Stimulated activated effector memory CD8-positive, alpha-beta T cell treated with anti-CD3 and anti-CD28 coated beads, Interleukin-12 subunit alpha, Interleukin-12 subunit beta, amount 100 ng/mL, for 72 hours (primary cell): ENCODE measurements around the gene POLR2A.
A peak's percentile ranks its signal among the peaks of the same experiment; 100 is the strongest.

ENCODE experiments used
- ATAC-seq: fragments of 150-1000 bp; cut with Tn5 transposase; 2 replicates; pipeline ENCODE4 v1.10.0; 2021
- DNase-seq, 2 donors: peaks; one replicate each; pipeline ENCODE4 v3.0.0; 2021 to 2022; ENCODE audit warnings: low spot score in 2 of 2
- H3K27ac Mint-ChIP-seq: one replicate; pipeline ENCODE4 v1.8.0; 2022; ENCODE audit warnings: mild to moderate bottlenecking, mixed read lengths
- H3K36me3 Mint-ChIP-seq: one replicate; pipeline ENCODE4 v1.8.0; 2022; ENCODE audit warnings: mild to moderate bottlenecking, mixed read lengths
- H3K4me1 Mint-ChIP-seq: one replicate; pipeline ENCODE4 v1.8.0; 2022; ENCODE audit warnings: mixed read lengths
- H3K4me3 Mint-ChIP-seq: one replicate; pipeline ENCODE4 v1.8.0; 2022; ENCODE audit warnings: mild to moderate bottlenecking, mixed read lengths
- H3K9me3 Mint-ChIP-seq: one replicate; pipeline ENCODE4 v1.8.0; 2022; ENCODE audit warnings: mixed read lengths

The POLR2A gene

GRCh38 chr17:7444682-7445618 is 39.2 kb upstream of the POLR2A start, which contains the start of gene CHRNB1:
TSS of gene CHRNB1 (plus strand) at chr17:7445061. CDS start at chr17:7445128, 67 bp downstream.
- Mint-ChIP-seq H3K4me3 (peak within 1 kb of the TSS; percentile 73), H3K4me1 (peaks cover 25% of the 10 kb centered on the region), H3K36me3 (peaks cover 6% of the 10 kb centered on the region), H3K9me3 (no peaks in the 10 kb centered on the region), H3K27ac (no peak within 1 kb of the TSS)
- ATAC-seq (peak; percentile 19), DNase-seq (peak in 1 of 2 donors; percentile 56)

GRCh38 chr17:7445619-7445968 is 38.6 kb upstream of the POLR2A start:
- no peaks in the 10 kb centered on the region for H3K36me3 Mint-ChIP-seq

GRCh38 chr17:7448461-7448860 is 35.7 kb upstream of the POLR2A start:
- no peak for DNase-seq
- Mint-ChIP-seq H3K4me3 (no peak overlapping the region), H3K9me3 (no peaks in the 10 kb centered on the region), H3K27ac (no peak overlapping the region), H3K4me1 (peaks cover 14% of the 10 kb centered on the region), H3K36me3 (no peaks in the 10 kb centered on the region)
- ATAC-seq: no peak

More at GRCh38 chr17:7445619-7445968, 38.6 kb upstream of the POLR2A start:
- no peak overlapping the region for H3K27ac Mint-ChIP-seq
- ATAC-seq (peak; percentile 70), DNase-seq (no peak)
- peak overlapping the region; percentile 73 for H3K4me3 Mint-ChIP-seq
- H3K4me1 Mint-ChIP-seq: peaks cover 19% of the 10 kb centered on the region
- no peaks in the 10 kb centered on the region for H3K9me3 Mint-ChIP-seq

- Mint-ChIP-seq H3K4me3 (no peak overlapping the region), H3K27ac (peak overlapping the region; percentile 71), H3K9me3 (no peaks in the 10 kb centered on the region), H3K4me1 (peaks cover 15% of the 10 kb centered on the region), H3K36me3 (peaks cover 81% of the 10 kb centered on the region)
- DNase-seq: no peak
- no peak for ATAC-seq
Observed at GRCh38 chr17:7459961-7460545, 24.1 kb upstream of the POLR2A start.

GRCh38 chr17:7460850-7461660 is 23.1 kb upstream of the POLR2A start:
- Mint-ChIP-seq H3K4me3 (no peak overlapping the region), H3K36me3 (peaks cover 81% of the 10 kb centered on the region), H3K4me1 (peaks cover 14% of the 10 kb centered on the region), H3K27ac (peak overlapping the region; percentile 71), H3K9me3 (no peaks in the 10 kb centered on the region)
- DNase-seq: no peak
- ATAC-seq: no peak

GRCh38 chr17:7462474-7463371 is 21.4 kb upstream of the POLR2A start:
- ATAC-seq (no peak), DNase-seq (no peak)
- no peak overlapping the region for H3K4me3 Mint-ChIP-seq
- peak overlapping the region; percentile 71 for H3K27ac Mint-ChIP-seq
- H3K9me3 Mint-ChIP-seq: no peaks in the 10 kb centered on the region
- H3K4me1 Mint-ChIP-seq: peaks cover 18% of the 10 kb centered on the region
- peaks cover 88% of the 10 kb centered on the region for H3K36me3 Mint-ChIP-seq

- no peak overlapping the region for H3K4me3 Mint-ChIP-seq
- ATAC-seq (no peak), DNase-seq (no peak)
- peaks cover 90% of the 10 kb centered on the region for H3K36me3 Mint-ChIP-seq
- H3K9me3 Mint-ChIP-seq: no peaks in the 10 kb centered on the region
- peak overlapping the region; percentile 69 for H3K27ac Mint-ChIP-seq
- H3K4me1 Mint-ChIP-seq: peaks cover 18% of the 10 kb centered on the region
Observed at GRCh38 chr17:7463372-7463846, 20.8 kb upstream of the POLR2A start.

GRCh38 chr17:7464081-7464480 is 20.1 kb upstream of the POLR2A start:
- H3K4me3 Mint-ChIP-seq: no peak overlapping the region
- ATAC-seq: no peak
- peaks cover 18% of the 10 kb centered on the region for H3K4me1 Mint-ChIP-seq
- peak overlapping the region; percentile 69 for H3K27ac Mint-ChIP-seq
- peaks cover 85% of the 10 kb centered on the region for H3K36me3 Mint-ChIP-seq
- no peaks in the 10 kb centered on the region for H3K9me3 Mint-ChIP-seq
- DNase-seq: no peak

- Mint-ChIP-seq H3K4me3 (no peak overlapping the region), H3K27ac (peak overlapping the region; percentile 73), H3K4me1 (peaks cover 18% of the 10 kb centered on the region), H3K9me3 (no peaks in the 10 kb centered on the region), H3K36me3 (peaks cover 78% of the 10 kb centered on the region)
- ATAC-seq (no peak), DNase-seq (no peak)
Observed at GRCh38 chr17:7465597-7466275, 18.4 kb upstream of the POLR2A start.

GRCh38 chr17:7466318-7466638 is 17.9 kb upstream of the POLR2A start:
- peaks cover 15% of the 10 kb centered on the region for H3K4me1 Mint-ChIP-seq
- no peak for ATAC-seq
- H3K36me3 Mint-ChIP-seq: peaks cover 72% of the 10 kb centered on the region

GRCh38 chr17:7466639-7467341 is 17.4 kb upstream of the POLR2A start:
- Mint-ChIP-seq H3K4me1 (peaks cover 18% of the 10 kb centered on the region), H3K36me3 (peaks cover 67% of the 10 kb centered on the region), H3K27ac (peak overlapping the region; percentile 73), H3K4me3 (no peak overlapping the region), H3K9me3 (no peaks in the 10 kb centered on the region)
- peak; percentile 9 for ATAC-seq
- no peak for DNase-seq

More at GRCh38 chr17:7466318-7466638, 17.9 kb upstream of the POLR2A start:
- DNase-seq: no peak
- Mint-ChIP-seq H3K27ac (peak overlapping the region; percentile 73), H3K4me3 (no peak overlapping the region), H3K9me3 (no peaks in the 10 kb centered on the region)

- Mint-ChIP-seq H3K4me1 (peaks cover 22% of the 10 kb centered on the region), H3K4me3 (no peak overlapping the region), H3K36me3 (peaks cover 60% of the 10 kb centered on the region), H3K27ac (no peak overlapping the region), H3K9me3 (no peaks in the 10 kb centered on the region)
- no peak for ATAC-seq
- no peak for DNase-seq
Observed at GRCh38 chr17:7467498-7467897, 16.7 kb upstream of the POLR2A start.

- ATAC-seq (no peak), DNase-seq (no peak)
- H3K9me3 Mint-ChIP-seq: no peaks in the 10 kb centered on the region
- no peak overlapping the region for H3K27ac Mint-ChIP-seq
- H3K4me1 Mint-ChIP-seq: peaks cover 22% of the 10 kb centered on the region
- H3K4me3 Mint-ChIP-seq: no peak overlapping the region
- H3K36me3 Mint-ChIP-seq: peaks cover 52% of the 10 kb centered on the region
Observed at GRCh38 chr17:7468290-7468689, 15.9 kb upstream of the POLR2A start.
